ENCODE results near the gene IKZF5. TPM values are rescaled to one million over a fixed set of nuclear protein-coding genes. Genes with fewer than 3 reads are reported as not detected.

The IKZF5 gene
- total and polyA plus RNA-seq, 4 donors = 5.0 to 9.4 (median 7.2) TPM

GRCh38 chr10:122992031-122992585, 16.5 kb downstream of the IKZF5 start:
- no peaks in the 10 kb centered on the region for H3K27me3 ChIP-seq (ENCODE audit: control insufficient read depth in 4 of 4, insufficient read depth in 4 of 4, low read length in 3 of 4)
- H3K36me3 ChIP-seq (ENCODE audit: control insufficient read depth in 4 of 4, insufficient read depth in 3 of 4, low read depth in 1 of 4, low read length in 3 of 4) = peaks cover 4 to 36% (median 28%) of the 10 kb centered on the region in 4 donors
- 51% methylated on average over 1 of the region's 1 CpG for WGBS
- no peak overlapping the region for H3K27ac ChIP-seq (ENCODE audit: low read depth in 1 of 2, low read length in 2 of 2)
- no peak for TF ChIP-seq HNF4A (conservative IDR thresholded peaks at IDR 0.05)
- no peak for TF ChIP-seq ATF3 (IDR thresholded peaks at IDR 0.05)
- TF ChIP-seq, protein P1, sequence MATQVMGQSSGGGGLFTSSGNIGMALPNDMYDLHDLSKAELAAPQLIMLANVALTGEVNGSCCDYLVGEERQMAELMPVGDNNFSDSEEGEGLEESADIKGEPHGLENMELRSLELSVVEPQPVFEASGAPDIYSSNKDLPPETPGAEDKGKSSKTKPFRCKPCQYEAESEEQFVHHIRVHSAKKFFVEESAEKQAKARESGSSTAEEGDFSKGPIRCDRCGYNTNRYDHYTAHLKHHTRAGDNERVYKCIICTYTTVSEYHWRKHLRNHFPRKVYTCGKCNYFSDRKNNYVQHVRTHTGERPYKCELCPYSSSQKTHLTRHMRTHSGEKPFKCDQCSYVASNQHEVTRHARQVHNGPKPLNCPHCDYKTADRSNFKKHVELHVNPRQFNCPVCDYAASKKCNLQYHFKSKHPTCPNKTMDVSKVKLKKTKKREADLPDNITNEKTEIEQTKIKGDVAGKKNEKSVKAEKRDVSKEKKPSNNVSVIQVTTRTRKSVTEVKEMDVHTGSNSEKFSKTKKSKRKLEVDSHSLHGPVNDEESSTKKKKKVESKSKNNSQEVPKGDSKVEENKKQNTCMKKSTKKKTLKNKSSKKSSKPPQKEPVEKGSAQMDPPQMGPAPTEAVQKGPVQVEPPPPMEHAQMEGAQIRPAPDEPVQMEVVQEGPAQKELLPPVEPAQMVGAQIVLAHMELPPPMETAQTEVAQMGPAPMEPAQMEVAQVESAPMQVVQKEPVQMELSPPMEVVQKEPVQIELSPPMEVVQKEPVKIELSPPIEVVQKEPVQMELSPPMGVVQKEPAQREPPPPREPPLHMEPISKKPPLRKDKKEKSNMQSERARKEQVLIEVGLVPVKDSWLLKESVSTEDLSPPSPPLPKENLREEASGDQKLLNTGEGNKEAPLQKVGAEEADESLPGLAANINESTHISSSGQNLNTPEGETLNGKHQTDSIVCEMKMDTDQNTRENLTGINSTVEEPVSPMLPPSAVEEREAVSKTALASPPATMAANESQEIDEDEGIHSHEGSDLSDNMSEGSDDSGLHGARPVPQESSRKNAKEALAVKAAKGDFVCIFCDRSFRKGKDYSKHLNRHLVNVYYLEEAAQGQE (IDR thresholded peaks at IDR 0.05) = no peak
- TF ChIP-seq NR2F2 (IDR thresholded peaks at IDR 0.05) = no peak
- no peak for TF ChIP-seq EGR1 (IDR thresholded peaks at IDR 0.05; ENCODE audit: low read depth in 2 of 2)
- no peak for TF ChIP-seq FOXA1 (IDR thresholded peaks at IDR 0.05)
- no peak for TF ChIP-seq CTCF (IDR thresholded peaks at IDR 0.05; ENCODE audit: low read depth, low read length, missing input control)
- TF ChIP-seq FOXA2 (IDR thresholded peaks at IDR 0.05) = no peak
- TF ChIP-seq SP1 (IDR thresholded peaks at IDR 0.05) = no peak
- no peak for TF ChIP-seq HNF4G (IDR thresholded peaks at IDR 0.05)
- TF ChIP-seq MAX (IDR thresholded peaks at IDR 0.05) = no peak
- no peak for TF ChIP-seq RAD21 (IDR thresholded peaks at IDR 0.05)
- no peak for TF ChIP-seq YY1 (IDR thresholded peaks at IDR 0.05)
- H3K9ac ChIP-seq (ENCODE audit: low read depth in 1 of 2, low read length in 2 of 2) = no peak overlapping the region
- peaks cover 2 to 4% (median 2%) of the 10 kb centered on the region in 4 donors for H3K4me1 ChIP-seq (ENCODE audit: control insufficient read depth in 4 of 4, insufficient read depth in 4 of 4, low read length in 3 of 4)
- no peaks in the 10 kb centered on the region for H3K9me3 ChIP-seq (ENCODE audit: control insufficient read depth in 4 of 4, low read length in 3 of 4)
- no peak overlapping the region for H3K4me3 ChIP-seq (ENCODE audit: low read depth in 1 of 3, low read length in 3 of 3)
- DNase-seq (ENCODE audit: low spot score) = no peak

DNA sequence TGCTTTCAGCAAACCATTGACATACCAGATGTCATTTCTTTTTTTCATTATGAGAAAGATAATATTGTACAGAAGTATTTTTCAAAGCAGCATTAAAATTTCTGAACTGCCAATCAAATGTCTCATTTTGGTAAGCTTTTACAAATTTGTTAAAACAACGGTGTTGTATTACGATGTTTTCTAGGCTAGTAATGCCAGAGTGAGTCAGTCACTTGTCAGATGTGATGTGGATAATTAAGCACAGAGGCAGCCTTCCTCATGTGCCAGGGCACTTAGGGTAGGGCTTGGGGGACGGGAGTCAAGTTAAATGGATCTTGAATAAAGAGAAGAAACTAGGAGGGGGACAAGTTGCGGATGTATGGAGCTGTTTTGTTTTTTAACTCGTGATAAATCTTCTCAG, 18.3 kb downstream of the IKZF5 start:
- Histone ChIP-seq H3K27ac (ENCODE audit: low read depth in 1 of 2, low read length in 2 of 2) (no peak overlapping the region), H3K27me3 (ENCODE audit: control insufficient read depth in 4 of 4, insufficient read depth in 4 of 4, low read length in 3 of 4) (no peaks in the 10 kb centered on the region), H3K4me3 (ENCODE audit: low read depth in 1 of 3, low read length in 3 of 3) (no peak overlapping the region), H3K36me3 (ENCODE audit: control insufficient read depth in 4 of 4, insufficient read depth in 3 of 4, low read depth in 1 of 4, low read length in 3 of 4) (peaks cover 3 to 26% (median 21%) of the 10 kb centered on the region in 4 donors), H3K4me1 (ENCODE audit: control insufficient read depth in 4 of 4, insufficient read depth in 4 of 4, low read length in 3 of 4) (peaks cover 4 to 16% (median 11%) of the 10 kb centered on the region in 4 donors), H3K9ac (ENCODE audit: low read depth in 1 of 2, low read length in 2 of 2) (no peak overlapping the region), H3K9me3 (ENCODE audit: control insufficient read depth in 4 of 4, low read length in 3 of 4) (no peaks in the 10 kb centered on the region)
- WGBS = 76% methylated on average over 5 of the region's 5 CpGs
- no peak for DNase-seq (ENCODE audit: low spot score)
- TF ChIP-seq, protein P2, sequence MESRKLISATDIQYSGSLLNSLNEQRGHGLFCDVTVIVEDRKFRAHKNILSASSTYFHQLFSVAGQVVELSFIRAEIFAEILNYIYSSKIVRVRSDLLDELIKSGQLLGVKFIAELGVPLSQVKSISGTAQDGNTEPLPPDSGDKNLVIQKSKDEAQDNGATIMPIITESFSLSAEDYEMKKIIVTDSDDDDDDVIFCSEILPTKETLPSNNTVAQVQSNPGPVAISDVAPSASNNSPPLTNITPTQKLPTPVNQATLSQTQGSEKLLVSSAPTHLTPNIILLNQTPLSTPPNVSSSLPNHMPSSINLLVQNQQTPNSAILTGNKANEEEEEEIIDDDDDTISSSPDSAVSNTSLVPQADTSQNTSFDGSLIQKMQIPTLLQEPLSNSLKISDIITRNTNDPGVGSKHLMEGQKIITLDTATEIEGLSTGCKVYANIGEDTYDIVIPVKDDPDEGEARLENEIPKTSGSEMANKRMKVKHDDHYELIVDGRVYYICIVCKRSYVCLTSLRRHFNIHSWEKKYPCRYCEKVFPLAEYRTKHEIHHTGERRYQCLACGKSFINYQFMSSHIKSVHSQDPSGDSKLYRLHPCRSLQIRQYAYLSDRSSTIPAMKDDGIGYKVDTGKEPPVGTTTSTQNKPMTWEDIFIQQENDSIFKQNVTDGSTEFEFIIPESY (IDR thresholded peaks at IDR 0.05) = no peak
- TF ChIP-seq MAX (IDR thresholded peaks at IDR 0.05) (no peak), YY1 (IDR thresholded peaks at IDR 0.05) (no peak), HNF4G (IDR thresholded peaks at IDR 0.05) (no peak), FOXA2 (IDR thresholded peaks at IDR 0.05) (no peak), FOXA1 (IDR thresholded peaks at IDR 0.05) (no peak), CTCF (IDR thresholded peaks at IDR 0.05; ENCODE audit: low read depth, low read length, missing input control) (no peak), RAD21 (IDR thresholded peaks at IDR 0.05) (no peak), ATF3 (IDR thresholded peaks at IDR 0.05) (no peak), RXRA (IDR thresholded peaks at IDR 0.05) (no peak), HNF4A (conservative IDR thresholded peaks at IDR 0.05) (no peak)
- TF ChIP-seq, protein P1 (IDR thresholded peaks at IDR 0.05) = no peak

Measured in liver (tissue), 9 donors.